ENCODE data around the gene PGPEP1.
"Not testable (repeated sequence)": the region's sequence is repeated elsewhere in the genome, so short reads cannot be mapped to it uniquely, and the experiment has no call there.

PGPEP1 gene

DNA sequence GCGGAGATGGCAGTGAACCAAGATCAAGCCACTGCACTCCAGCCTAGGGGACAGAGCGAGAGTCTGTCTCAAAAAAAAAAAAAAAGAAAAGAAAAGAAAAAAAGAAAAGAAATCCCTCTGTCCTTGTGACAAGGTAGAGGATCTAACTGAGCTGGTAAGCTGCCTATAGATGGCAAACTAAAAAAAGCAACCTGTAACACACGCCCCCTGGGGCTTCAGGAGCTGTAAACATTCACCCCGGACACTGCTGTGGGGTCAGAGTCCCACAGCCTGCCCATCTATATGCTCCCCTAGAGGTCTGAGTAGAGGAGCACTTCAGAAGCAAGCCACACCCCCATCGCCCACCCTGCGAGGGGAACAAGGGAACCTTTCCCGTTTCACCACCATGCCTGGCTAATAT is 4.3 kb upstream of the PGPEP1 start:
- DNase-seq = no peak

DNA sequence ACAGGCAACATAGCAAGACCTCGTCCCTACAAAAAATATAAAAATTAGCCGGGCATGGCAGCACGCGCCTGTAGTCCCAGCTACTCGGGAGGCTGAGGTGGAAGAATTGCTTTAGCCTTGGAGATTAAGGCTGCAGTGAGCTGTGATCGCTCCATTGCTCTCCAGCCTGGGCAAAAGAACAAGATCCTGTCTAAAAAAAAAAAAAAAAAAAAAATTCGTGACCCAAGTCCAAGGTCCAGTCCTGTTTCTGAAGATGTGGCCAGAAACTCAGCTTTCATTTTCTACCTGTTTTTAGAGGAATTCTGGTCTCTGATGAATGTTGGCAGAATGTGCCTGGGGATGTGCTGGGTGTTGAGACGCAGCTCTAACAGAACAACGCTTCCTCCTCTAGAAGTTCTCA is 1.9 kb upstream of the PGPEP1 start:
- no peak for DNase-seq

DNA sequence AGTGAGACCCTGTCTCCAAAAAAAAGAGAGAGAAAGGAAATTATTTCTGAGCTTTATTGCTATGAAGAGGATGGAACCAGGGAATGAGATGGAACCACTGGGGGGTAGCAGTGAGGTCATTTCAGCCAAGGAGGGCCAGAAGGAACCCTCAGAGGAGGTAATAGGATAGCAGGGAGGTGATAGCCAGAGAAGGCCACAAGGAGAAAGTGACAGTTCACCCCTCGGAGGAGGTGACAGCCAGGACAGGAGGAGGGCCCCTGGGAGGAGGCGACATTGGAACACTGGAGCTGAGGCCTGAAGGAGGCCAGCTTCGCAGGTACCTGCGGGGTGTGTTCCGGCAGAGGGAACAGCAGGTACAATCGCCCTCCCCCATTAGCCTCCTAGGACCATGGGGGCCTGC is 675 bp upstream of the PGPEP1 start:
- DNase-seq = no peak

DNA sequence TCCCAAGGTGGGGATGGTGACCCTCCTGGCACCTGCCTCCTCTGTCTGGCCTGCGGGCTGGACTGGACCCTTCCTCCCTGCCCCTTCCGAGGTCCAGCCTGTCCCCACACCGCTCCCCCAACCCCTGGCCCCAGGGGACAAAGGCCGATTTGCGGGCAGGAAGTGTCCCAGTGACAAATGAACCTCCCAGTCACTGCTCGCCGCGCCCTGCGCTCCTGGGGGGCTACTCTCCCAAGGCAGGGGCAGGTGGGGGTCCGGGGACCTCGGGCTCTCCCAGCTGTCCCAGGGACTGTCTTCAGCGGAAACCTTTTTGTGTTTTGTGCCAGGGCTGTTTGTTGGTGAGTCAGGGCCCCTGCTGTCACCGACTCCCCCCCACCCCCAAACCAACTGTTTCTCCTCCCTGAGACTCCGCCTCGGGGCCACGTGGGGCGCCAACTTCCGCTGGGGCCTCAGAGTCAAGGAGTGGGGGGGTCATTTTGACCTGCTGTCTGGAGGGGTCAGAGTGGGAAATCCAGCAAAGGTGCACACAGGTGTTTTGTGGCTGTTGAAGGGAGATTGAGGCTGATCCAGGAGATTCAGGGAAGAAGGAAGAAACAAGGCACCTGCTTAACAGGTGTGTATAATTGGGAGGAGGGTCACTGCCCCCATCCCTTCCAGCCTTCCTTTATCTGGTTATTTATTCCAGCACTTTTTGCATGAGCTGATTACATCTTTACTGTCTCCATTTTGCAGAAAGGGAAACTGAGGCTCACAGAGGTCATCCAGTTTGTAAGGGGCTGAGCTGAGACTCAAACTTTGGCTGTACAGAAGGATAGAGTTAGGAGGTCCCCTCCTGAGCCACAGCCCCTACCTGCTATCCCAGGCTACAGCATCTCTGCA is 831 bp downstream of the PGPEP1 start:
- DNase-seq = no peak

DNA sequence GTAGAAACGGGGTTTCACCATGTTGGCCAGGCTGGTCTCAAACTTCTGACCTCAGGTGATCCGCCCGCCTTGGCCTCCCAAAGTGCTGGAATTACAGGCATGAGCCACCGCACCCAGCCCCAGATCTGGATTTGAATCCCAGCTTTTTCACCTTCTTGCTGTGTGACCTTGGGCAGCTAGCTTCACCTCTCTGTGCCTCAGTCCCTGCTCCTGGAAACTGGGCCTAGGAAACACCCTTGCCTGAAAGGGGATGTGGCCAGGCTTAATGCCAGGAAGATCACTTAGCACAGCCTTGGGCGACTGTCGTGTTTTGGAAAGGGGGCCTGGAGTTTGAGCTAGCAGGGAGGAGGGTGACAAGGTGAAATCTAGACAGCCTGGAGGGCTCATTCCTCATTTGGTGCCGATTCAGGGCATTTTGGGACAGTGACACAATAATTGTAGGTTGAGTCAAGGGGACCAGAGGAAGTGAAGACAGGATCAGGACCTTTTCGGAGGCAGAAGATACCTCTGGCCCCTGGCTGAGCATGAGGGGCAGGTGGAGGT is 1.8 kb downstream of the PGPEP1 start:
- no peak for DNase-seq

DNA sequence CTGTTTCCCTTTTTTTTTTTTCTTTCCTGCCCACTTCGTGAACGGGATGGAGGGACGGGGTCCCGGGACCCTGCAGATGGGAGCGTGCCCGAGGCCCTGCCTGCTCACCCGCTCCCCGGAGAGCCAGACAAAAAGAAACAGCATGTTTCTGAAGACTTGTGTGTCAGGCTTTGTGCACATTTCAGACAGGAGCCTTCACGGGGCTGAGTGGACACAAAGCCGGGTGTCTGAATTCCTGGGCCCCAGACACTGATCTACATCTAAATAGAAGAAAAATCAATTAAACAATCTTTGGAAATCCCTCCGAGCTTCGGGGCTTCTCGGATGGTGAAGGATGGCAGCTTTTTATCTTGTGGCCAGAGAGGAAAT is 4.2 kb downstream of the PGPEP1 start:
- no peak for DNase-seq

DNA sequence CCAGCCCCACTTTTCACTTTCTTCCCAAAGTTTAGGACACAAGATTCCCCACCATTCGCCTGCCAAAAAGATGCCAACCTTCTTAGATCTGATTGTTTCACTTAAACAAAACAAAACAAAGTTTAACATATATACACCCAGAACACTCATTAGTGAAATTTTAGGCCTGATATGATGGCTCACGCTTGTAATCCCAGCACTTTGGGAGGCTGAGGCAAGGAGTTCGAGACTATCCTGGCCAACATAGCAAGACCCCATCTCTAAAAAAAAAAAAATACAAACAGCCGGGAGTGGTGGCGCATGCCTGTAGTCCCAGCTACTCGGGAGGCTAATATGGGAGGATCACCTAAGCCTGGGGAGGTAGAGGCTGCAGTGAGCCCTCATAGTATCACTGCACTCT is 4.9 kb downstream of the PGPEP1 start:
- DNase-seq = no peak

DNA sequence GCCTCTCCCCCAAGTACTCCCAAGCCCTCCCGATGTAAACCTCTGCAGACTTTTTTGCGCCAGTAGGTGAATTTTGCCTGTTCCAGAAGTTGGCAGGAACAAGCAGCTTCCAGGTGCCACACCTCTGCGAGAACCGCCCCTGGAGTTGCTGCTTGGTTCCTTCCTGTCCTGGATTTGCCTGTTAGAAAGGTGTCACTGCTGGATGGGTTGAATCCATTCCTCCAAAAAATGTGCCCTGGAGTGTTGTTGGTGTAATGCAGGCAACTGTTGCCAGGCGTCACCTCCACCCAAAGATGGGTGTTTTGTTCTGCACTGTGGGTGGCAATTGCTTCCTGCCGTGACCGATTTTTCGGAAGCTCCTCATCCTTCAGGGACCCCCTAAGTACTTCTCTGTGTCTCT is 5.7 kb downstream of the PGPEP1 start:
- no peak for DNase-seq

DNA sequence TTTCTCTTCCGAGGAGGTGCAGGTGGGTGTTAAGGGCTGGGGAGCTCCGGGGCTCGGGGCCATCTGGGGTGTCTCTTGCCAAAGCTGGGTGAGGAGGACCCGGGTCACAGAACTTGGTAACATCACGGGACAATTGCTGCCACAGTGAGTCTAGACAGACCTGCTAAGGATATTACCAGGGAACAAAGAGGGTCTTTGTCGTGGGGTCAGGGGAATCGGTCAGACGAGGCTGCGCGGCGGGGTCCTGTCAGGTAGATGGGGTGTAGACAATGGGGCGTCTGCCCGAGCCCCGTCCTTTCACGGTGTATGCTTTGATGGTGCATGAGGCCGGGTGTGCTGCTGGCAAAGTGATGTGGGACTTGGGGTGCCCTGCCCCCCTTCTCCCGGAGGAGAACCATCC is 7.8 kb downstream of the PGPEP1 start:
- no peak for DNase-seq

DNA sequence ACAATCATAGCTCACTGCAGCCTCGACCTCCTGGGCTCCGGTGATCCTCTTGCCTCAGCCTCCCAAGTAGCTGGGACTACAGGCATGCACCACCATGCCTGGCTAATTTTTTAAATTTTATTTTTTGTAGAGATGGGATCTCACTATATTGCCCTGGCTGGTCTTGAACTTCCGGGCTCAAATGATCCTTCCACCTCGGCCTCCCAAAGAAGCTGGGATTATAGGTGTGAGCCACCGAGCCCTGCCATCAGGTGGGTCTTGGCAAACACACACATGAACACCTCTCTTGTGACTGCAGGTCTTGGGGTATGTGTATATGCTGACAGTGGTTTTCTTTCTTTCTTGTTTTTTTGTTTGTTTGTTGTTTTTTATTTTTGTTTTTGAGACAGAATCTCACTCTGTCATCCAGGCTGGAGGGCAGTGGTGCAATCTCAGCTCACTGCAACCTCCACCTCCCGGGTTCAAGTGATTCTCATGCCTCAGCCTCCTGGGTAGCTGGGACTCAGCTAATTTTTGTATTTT is 8.5 kb downstream of the PGPEP1 start:
- not testable (repeated sequence) for DNase-seq

DNA sequence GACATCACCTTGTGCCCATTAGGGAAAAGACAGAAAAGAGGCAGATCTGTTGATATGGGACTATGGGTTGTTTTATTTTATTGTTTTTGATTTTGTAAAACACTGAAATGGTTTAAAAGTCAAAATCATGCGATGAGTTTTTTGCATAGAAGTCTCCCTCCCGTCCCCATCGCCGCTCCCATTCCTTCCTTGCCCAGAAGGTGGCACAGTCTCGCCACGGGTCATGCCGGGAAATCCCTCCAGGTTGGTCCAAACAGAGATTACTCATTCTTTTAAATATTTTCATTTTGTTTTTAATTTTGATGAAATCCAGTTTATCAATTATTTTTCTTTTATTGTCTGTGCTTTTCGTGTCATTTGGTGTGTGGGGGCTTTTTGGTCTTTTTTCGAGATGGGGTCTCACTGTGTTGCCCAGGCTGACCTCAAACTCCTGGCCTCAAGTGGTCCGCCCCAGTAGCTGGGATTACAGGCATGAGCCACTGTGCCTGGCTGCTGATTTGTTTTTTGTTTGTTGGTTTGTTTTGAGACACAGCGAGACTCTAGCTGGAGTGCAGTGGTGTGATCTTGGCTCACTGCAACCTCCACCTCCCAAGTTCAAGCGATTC is 9.2 kb downstream of the PGPEP1 start:
- DNase-seq = no peak

DNA sequence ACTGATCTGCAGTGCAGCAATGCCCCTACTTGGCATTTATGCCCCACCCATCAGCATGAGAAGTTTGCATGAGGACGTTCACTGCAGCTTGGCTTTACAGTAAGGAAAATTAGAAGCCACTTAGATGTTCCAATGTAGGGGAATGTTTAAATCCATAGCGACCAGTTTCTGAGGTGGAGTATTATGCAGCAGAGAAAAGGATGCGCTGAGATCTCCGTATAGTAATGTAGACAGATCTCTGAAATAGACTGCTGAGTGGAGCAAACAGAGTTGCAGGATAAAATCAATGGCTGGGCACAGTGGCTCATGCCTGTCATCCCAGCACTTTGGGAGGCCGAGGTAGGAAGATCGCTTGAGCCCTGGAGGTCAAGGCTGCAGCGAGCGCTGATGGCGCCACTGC is 10.1 kb downstream of the PGPEP1 start:
- no peak for DNase-seq

DNA sequence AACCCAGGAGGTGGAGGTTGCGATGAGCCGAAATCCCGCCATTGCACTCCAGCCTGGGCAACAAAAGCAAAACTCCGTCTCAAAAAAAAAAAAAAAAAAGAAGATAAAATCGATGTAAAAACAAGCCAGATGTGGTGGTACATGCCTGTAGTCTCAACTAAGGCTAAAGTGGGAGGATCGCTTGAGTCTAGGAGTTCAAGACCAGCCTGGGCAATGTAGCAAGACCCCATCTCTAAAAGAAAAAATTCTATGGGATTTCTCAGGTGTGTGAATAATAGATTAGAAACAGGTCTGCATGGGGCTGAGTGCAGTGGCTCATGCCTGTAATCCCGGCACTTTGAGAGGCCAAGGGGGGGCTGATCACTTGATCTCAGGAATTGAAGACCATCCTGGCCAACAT is 11.1 kb downstream of the PGPEP1 start:
- DNase-seq = no peak

DNA sequence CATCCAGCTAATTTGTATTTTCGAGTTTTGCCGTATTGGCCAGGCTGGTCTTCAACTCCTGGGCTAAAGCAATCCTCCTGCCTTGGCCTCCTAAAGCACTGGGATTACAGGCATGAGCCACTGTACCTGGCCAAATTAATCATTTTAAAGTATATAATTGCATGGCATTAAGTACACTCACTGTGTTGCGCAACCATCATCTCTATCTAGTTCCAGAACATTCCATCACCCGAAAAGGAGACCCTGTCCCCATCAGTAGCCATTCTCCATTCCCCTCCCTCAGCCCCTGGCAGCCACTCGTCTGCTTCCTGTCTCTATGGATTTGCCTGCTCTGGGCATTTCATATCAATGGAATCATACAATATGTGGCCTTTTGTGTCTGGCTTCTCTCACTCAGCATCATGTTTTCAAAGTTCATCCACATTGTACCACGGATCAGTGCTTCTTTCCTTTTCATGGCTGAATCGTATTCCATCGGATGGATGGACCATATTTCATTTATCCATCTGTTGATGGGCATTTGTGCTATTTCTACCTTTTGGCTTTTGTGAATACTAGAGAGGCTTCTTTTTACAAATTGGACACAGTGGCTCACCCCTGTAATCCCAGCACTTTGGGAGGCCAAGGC is 13.1 kb downstream of the PGPEP1 start:
- no peak for DNase-seq

DNA sequence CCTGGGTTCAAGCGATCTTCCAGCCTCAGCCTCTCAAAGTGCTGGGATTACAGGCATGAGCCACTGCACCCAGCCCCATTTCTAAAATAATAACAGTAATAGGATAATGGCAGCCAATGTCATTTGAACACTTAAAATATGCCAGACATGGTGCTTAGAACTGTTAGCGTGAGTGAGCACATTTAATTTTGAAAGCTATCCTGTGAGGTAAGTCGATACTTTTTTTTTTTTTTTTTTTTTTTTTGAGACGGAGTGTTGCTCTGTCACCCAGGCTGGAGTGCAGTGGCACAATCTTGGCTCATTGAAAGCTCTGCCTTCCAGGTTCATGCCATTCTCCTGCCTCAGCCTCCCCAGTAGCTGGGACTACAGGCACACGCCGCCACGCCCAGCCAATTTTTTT is 14.3 kb downstream of the PGPEP1 start:
- DNase-seq = not testable (repeated sequence)

DNA sequence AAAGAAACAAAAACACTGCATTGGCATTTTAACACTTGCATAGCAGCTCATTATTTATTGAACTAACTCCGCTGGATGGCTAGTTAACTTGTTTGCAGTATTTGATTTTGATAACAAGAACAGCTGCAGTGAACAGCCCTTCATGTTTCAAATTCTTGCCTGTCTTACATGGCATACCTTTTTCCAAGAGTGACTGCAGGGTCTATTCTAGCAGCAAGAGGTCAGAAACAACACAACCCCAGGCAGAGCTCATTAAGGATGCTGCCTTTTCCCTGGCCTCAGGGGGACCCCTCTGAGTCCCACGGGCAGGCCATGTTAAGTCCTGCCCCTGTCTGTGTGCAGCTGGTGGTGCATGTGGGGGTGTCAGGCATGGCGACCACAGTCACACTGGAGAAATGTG is 16.6 kb downstream of the PGPEP1 start:
- no peak for DNase-seq

DNA sequence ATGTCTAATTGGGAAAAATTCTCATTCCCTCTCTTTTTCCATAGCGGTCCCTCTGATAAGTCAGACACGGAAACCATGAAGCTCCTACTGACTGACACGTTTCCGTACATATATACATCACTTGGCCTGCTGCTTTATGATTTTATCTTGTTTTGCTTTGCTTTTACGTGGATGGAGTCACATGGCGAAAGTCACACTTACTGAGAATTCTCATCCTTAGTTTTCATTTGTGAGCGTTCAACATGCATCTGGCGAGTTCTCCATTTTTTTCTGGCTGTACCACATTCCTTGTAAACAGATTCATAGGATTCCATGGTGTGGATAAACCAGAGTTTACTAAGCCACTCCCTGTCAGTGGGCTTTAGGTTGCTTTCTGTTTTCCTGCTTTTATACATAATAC is 21.2 kb downstream of the PGPEP1 start:
- no peak for DNase-seq

DNA sequence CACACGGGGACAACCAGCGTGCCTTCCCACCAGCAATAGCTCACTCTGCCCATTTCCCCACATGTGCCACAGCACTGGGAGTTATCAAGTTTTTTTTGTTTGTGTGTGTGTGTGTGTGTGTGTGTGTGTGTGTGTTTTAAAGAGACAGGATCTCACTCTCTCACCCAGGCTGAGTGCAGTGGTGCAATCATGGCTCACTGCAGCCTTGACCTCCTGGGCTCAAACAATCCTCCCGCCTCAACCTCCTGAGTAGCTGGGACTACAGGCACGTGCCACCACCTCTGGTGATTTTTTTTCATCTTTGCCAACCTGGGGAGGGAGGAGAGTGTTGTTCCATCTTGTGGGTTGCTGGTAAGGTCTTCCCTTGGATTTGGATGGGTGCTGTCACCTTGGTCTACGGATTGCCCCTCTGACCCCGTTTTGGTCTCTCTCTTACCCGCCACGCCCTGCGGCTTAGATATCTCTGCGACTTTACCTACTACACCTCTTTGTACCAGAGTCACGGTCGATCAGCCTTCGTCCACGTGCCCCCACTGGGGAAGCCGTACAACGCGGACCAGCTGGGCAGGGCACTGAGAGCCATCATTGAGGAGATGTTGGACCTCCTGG is 22.6 kb downstream of the PGPEP1 start:
- no peak for DNase-seq

DNA sequence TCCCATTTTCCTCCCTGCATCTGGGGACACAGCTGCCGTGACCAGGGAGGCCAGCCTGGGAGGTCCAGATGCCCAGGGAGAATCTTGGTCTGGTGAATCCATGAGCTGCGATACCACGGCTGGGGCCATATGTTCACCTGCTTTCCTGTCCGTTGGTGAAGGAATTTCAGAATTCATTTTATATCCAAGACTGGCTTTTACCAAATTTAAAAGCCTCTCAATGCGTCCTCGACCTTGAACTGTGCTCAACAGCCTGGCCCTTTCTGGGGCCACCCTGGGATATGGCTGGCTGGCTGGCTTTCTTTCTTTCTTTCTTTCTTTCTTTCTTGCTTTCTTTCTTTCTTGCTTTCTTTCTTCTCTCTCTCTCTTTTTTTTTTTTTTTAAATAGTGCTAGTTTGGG is 23.4 kb downstream of the PGPEP1 start:
- DNase-seq = no peak

DNA sequence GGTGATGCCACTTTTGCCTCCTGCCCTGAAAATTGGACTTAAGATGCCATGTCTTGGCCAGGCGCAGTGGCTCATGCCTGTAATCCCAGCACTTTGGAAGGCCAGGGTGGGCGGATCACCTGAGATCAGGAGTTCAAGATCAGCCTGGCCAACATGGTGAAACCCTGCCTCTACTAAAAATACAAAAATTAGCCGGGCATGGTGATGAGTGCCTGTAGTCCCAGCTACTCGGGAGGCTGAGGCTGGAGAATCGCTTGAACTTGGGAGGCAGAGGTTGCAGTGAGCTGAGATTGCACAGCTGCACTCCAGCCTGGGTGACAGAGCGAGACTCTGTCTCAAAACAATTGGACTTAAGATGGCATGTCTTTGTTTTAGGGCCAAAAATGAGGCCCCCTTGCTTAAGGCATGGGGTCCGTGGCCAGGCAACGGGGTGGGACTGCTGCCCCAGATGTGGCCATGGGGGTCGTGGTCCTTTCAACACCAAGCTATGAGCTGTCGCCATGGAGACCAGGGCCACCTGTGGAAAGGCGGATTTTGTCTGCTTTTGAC is 24.0 kb downstream of the PGPEP1 start:
- DNase-seq = not testable (repeated sequence)

DNA sequence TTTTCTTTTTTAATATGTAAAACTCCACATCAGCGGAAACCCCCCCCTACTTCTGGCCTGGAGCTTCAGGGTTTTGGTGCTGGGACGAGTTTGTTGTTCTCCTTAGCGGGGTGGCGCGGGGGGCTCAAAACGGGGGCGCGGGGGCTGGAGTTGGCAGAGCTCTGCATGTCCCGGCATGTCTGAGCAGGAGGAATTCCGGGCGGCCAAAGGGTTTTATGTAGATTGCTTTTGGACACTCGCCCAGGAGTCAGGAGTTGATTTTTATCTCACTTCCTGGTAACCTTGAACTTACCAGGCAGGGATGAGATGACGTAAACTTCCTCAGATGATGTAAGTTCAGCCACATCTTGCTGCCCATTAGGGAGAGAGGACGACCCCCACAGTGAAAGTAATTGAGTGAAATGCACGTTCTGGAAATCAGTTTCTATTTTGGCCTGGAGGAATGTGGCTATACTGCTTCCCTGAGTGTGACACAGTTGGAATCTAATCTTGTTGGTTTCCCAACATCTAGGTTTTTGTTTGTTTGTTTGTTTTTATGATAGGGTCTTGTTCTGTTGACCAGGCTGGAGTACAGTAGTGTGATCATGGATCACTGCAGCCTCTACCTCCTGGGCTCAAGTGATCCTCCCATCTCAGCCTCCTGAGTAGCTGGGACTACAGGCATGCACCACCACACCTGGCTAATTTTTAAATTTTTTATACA is 24.6 kb downstream of the PGPEP1 start:
- no peak for DNase-seq

DNA sequence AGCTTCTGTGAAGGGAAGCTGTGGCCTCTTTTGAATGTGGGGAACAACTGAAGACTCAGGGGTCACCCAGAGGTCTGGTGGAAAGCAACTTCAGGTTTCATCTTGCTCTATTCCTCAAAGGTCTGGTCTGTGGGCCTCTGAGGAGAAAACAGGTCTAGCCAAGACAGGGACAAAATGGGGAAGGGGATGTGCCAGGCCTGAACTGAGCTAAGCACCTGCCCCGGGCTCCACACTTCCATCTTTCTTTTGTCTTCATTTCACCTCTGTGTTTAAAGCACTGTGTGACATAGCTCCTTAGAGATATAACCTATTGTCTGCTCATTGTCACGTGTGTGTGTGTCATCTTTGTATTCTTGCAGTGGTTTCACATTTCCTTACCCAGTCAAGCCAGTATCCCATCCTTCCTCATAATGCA is 25.6 kb downstream of the PGPEP1 start:
- DNase-seq = no peak

Data from NCI-H2107 (cell line).